ENCODE measurements around the gene ASB18.

DNA sequence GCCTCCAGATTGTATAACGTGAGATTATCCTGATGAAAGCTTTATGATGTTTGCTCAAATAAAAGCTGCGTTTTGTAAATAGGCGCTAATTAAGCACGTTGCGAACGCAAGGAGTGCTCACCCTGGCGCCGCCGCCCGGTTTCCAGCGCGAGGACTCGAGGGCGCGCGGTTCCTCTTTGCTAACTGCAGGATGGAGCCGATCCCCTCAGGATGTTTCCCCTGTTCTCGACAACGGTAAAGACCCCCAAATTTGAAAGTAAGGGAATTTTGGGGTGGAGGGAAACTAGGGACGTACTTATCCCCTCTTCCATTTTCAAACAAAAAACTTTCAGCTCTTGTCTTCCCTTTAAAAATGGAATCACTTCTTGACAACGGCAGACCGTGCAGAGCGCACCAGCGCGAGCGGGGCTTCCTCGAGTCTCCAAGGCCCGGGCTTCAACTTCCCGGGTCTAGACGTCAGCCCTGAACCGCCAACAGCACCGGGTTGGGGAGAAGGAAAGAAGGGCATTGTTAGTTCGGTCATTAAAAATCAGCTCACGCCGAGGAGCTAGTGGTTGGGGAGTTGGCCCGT lies 95.0 kb downstream of the ASB18 start:
- TF ChIP-seq SIN3A (IDR thresholded peaks at IDR 0.05; ENCODE audit: borderline replicate concordance, insufficient read depth, low read length) (no peak), POLR2AphosphoS5 (IDR thresholded peaks at IDR 0.05; ENCODE audit: low read depth, low read length) (no peak), REST (IDR thresholded peaks at IDR 0.05; ENCODE audit: insufficient read depth in 1 of 2, low read depth in 2 of 2, low read length in 2 of 2) (no peak), FOXP2 (optimal IDR thresholded peaks at IDR 0.05; ENCODE audit: borderline replicate concordance, extremely low read depth, extremely low read length, insufficient read depth) (no peak), TAF1 (IDR thresholded peaks at IDR 0.05; ENCODE audit: borderline replicate concordance, insufficient read depth, low read length) (no peak)
